UCSD-AML1 (cell line): Measurements from ENCODE around the gene MTRF1L.
"Not testable (repeated sequence)": the region's sequence is repeated elsewhere in the genome, so short reads cannot be mapped to it uniquely, and the experiment has no call there.

Experiments used
- DNase-seq: peaks from one replicate; lab custom pipeline; 2025; ENCODE audit not compliant: unreplicated experiment; lab: John Stamatoyannopoulos, UW

The MTRF1L gene

GRCh38 chr6:153012856-153013255 is 10.3 kb upstream of the MTRF1L start:
- DNase-seq: no peak

- DNase-seq: no peak
Observed at GRCh38 chr6:153003366-153003690, 819 bp upstream of the MTRF1L start.

- DNase-seq: peak; percentile 60
Observed at GRCh38 chr6:153001767-153002612, 519 bp downstream of the MTRF1L start.

GRCh38 chr6:153000790-153001189 is 1.7 kb downstream of the MTRF1L start:
- not testable (repeated sequence) for DNase-seq

GRCh38 chr6:153000243-153000642 is 2.3 kb downstream of the MTRF1L start:
- no peak for DNase-seq

GRCh38 chr6:152999538-152999937 is 3.0 kb downstream of the MTRF1L start:
- DNase-seq: not testable (repeated sequence)

GRCh38 chr6:152993847-152994246 is 8.7 kb downstream of the MTRF1L start:
- DNase-seq: no peak

GRCh38 chr6:152993431-152993830 is 9.1 kb downstream of the MTRF1L start:
- DNase-seq: no peak

- DNase-seq: no peak
Observed at GRCh38 chr6:152986978-152987377, 15.5 kb downstream of the MTRF1L start.

GRCh38 chr6:152985300-152985699 is 17.2 kb downstream of the MTRF1L start:
- DNase-seq: not testable (repeated sequence)

GRCh38 chr6:152984513-152984872 is 18.0 kb downstream of the MTRF1L start:
- DNase-seq: no peak

- DNase-seq: peak; percentile 57
Observed at GRCh38 chr6:152983637-152984512, 18.6 kb downstream of the MTRF1L start.

- peak; percentile 98 for DNase-seq
Observed at GRCh38 chr6:152982904-152983636, 19.4 kb downstream of the MTRF1L start, which contains the start of gene FBXO5. Gene FBXO5 (minus strand): TSS chr6:152983041. CDS start chr6:152982959, 82 bp downstream.

GRCh38 chr6:152981989-152982903 is 20.3 kb downstream of the MTRF1L start:
- no peak for DNase-seq

- no peak for DNase-seq
Observed at GRCh38 chr6:152981219-152981618, 21.3 kb downstream of the MTRF1L start.

- DNase-seq: no peak
Observed at GRCh38 chr6:152980656-152981055, 21.9 kb downstream of the MTRF1L start.

- DNase-seq: no peak
Observed at GRCh38 chr6:152979116-152979515, 23.4 kb downstream of the MTRF1L start.

- DNase-seq: no peak
Observed at GRCh38 chr6:152978058-152978457, 24.5 kb downstream of the MTRF1L start.

- no peak for DNase-seq
Observed at GRCh38 chr6:152977556-152977955, 25.0 kb downstream of the MTRF1L start.

GRCh38 chr6:152976749-152977148 is 25.8 kb downstream of the MTRF1L start:
- no peak for DNase-seq
